GM10266 (cell line): ENCODE data around the gene MPHOSPH9.

Experiments
- DNase-seq: peaks from one replicate; pipeline ENCODE4 v3.0.0; 2012; ENCODE audit errors: extremely low spot score
- CTCF ChIP-seq: IDR thresholded peaks from 2 replicates; pipeline ENCODE4 v1.5.1; 2012; ENCODE audit warnings: mild to moderate bottlenecking, low read depth; ENCODE audit not compliant: control insufficient read depth, insufficient read depth; ENCODE audit errors: missing control alignments

Gene MPHOSPH9

GRCh38 chr12:123270214-123271000, 37.5 kb upstream of the MPHOSPH9 start:
- TF ChIP-seq CTCF: peak; percentile 3
- peak; percentile 52 for DNase-seq

GRCh38 chr12:123269896-123270213, 36.9 kb upstream of the MPHOSPH9 start:
- no peak for DNase-seq
- TF ChIP-seq CTCF: no peak

- TF ChIP-seq CTCF: peak; percentile 1
- DNase-seq: peak; percentile 77
Observed at GRCh38 chr12:123269395-123269892, 36.5 kb upstream of the MPHOSPH9 start.

- no peak for DNase-seq
- TF ChIP-seq CTCF: no peak
Observed at GRCh38 chr12:123268850-123269249, 35.9 kb upstream of the MPHOSPH9 start.

GRCh38 chr12:123267991-123268843, 35.3 kb upstream of the MPHOSPH9 start:
- TF ChIP-seq CTCF: no peak
- peak; percentile 35 for DNase-seq

- TF ChIP-seq CTCF: no peak
- DNase-seq: no peak
Observed at GRCh38 chr12:123267335-123267920, 34.5 kb upstream of the MPHOSPH9 start.
